Measurements from ENCODE around the gene CAMK4. TPM values are rescaled to one million over a fixed set of nuclear protein-coding genes. Genes with fewer than 3 reads are reported as not detected.

CAMK4 gene
- total RNA-seq, 4 donors from 2014 or later: 0.49 to 4.1 (median 0.94) TPM

GRCh38 chr5:111461255-111461671 is 237.1 kb downstream of the CAMK4 start:
- 49 to 55% methylated on average over 3 of the region's 3 CpGs for WGBS, 2 donors
- no peak for TF ChIP-seq POLR2A (IDR thresholded peaks at IDR 0.05)
- TF ChIP-seq, protein P1, sequence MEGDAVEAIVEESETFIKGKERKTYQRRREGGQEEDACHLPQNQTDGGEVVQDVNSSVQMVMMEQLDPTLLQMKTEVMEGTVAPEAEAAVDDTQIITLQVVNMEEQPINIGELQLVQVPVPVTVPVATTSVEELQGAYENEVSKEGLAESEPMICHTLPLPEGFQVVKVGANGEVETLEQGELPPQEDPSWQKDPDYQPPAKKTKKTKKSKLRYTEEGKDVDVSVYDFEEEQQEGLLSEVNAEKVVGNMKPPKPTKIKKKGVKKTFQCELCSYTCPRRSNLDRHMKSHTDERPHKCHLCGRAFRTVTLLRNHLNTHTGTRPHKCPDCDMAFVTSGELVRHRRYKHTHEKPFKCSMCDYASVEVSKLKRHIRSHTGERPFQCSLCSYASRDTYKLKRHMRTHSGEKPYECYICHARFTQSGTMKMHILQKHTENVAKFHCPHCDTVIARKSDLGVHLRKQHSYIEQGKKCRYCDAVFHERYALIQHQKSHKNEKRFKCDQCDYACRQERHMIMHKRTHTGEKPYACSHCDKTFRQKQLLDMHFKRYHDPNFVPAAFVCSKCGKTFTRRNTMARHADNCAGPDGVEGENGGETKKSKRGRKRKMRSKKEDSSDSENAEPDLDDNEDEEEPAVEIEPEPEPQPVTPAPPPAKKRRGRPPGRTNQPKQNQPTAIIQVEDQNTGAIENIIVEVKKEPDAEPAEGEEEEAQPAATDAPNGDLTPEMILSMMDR (IDR thresholded peaks at IDR 0.05): no peak

GRCh38 chr5:111461934-111462333 is 237.8 kb downstream of the CAMK4 start:
- TF ChIP-seq POLR2A (IDR thresholded peaks at IDR 0.05): no peak
- TF ChIP-seq, protein P1 (IDR thresholded peaks at IDR 0.05): no peak
- DNase-seq (ENCODE audit: low spot score in 2 of 2): no peak
- WGBS, 2 donors: 70 to 79% methylated on average over 2 of the region's 2 CpGs
- intact Hi-C loops (cut with DNase I; ENCODE audit: low total_unique reads): no loop called here
- no peak overlapping the region for H3K4me3 ChIP-seq (ENCODE audit: low read depth, poor library complexity, severe bottlenecking)

More at GRCh38 chr5:111461255-111461671, 237.1 kb downstream of the CAMK4 start:
- intact Hi-C loops (cut with DNase I; ENCODE audit: low total_unique reads): no loop called here
- no peak overlapping the region for H3K4me3 ChIP-seq (ENCODE audit: low read depth, poor library complexity, severe bottlenecking)
- no peak for DNase-seq (ENCODE audit: low spot score in 2 of 2)

DNA sequence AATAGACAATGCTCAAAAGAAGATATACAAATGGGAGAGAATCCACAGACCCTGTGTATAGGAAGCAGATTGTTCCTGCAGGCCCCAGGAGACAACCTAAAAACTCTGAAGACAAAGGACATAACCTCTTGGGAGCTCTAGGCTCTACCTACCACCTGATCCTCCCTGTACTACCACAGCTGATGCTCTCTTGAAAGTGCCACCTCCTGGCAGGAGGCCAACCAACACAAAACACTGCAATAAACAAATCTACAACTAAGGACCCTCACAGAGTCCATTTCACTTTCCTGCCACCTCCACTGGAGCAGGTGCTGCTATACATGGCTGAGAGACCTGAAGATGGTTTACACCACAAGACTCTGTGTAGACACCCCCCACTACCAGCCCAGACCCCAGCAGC is 239.1 kb downstream of the CAMK4 start:
- DNase-seq (ENCODE audit: low spot score in 2 of 2): no peak
- no peak for TF ChIP-seq POLR2A (IDR thresholded peaks at IDR 0.05)
- TF ChIP-seq, protein P1 (IDR thresholded peaks at IDR 0.05): no peak
- H3K4me3 ChIP-seq (ENCODE audit: low read depth, poor library complexity, severe bottlenecking): no peak overlapping the region
- intact Hi-C loops (cut with DNase I; ENCODE audit: low total_unique reads): no loop called here

- 40 to 57% methylated on average over 2 of the region's 2 CpGs for WGBS, 2 donors
- TF ChIP-seq, protein P1 (IDR thresholded peaks at IDR 0.05): no peak
- no peak for TF ChIP-seq POLR2A (IDR thresholded peaks at IDR 0.05)
- no peak overlapping the region for H3K4me3 ChIP-seq (ENCODE audit: low read depth, poor library complexity, severe bottlenecking)
- no peak for DNase-seq (ENCODE audit: low spot score in 2 of 2)
- intact Hi-C loops (cut with DNase I; ENCODE audit: low total_unique reads): no loop called here
These were observed 245.2 kb downstream of the CAMK4 start for GRCh38 chr5:111469293-111469896.

GRCh38 chr5:111469903-111470302 is 245.7 kb downstream of the CAMK4 start:
- TF ChIP-seq, protein P1 (IDR thresholded peaks at IDR 0.05): no peak
- TF ChIP-seq POLR2A (IDR thresholded peaks at IDR 0.05): no peak
- WGBS, 2 donors: 45 to 50% methylated on average over 2 of the region's 2 CpGs
- intact Hi-C loops (cut with DNase I; ENCODE audit: low total_unique reads): no loop called here
- H3K4me3 ChIP-seq (ENCODE audit: low read depth, poor library complexity, severe bottlenecking): no peak overlapping the region
- no peak for DNase-seq (ENCODE audit: low spot score in 2 of 2)

GRCh38 chr5:111472096-111472495 is 247.9 kb downstream of the CAMK4 start:
- intact Hi-C loops (cut with DNase I; ENCODE audit: low total_unique reads): no loop called here
- 87 to 94% methylated on average over 3 of the region's 3 CpGs for whole genome bisulfite sequencing, 2 donors
- no peak for DNase-seq (ENCODE audit: low spot score in 2 of 2)
- no peak overlapping the region for H3K4me3 ChIP-seq (ENCODE audit: low read depth, poor library complexity, severe bottlenecking)
- TF ChIP-seq POLR2A (IDR thresholded peaks at IDR 0.05): no peak
- TF ChIP-seq, protein P1 (IDR thresholded peaks at IDR 0.05): no peak
